IPS DF 4.7 (cell line): Measurements from ENCODE around the gene FRRS1.

Experiments
- DNase-seq: peaks from one replicate; pipeline ENCODE4 v3.0.0-alpha.2; 2013; ENCODE audit warnings: low spot score; ENCODE audit errors: extremely low read depth

The FRRS1 gene

DNA sequence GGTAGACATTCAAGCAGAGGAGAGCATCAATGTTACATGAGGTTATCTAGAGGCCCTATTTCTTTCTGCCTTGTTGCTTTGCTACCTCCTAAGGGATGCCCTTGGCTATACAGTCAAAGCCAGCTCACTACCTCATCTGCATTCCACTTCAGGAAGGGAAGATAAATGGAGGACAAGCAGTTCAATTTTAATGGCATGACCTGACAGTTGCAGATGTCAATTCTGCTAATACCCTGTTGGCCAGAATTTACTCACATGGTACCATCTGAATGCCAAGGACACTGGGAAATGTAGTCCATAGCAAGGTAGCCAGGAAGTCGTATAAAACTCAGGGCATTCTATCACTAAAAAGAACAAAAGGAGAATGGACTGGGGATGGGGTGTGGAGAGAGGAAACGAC, 89.0 kb downstream of the FRRS1 start:
- DNase-seq, result no peak

GRCh38 chr1:99676876-99677275, 89.6 kb downstream of the FRRS1 start:
- DNase-seq, result no peak

- no peak for DNase-seq
Measured at GRCh38 chr1:99675994-99676393, 90.4 kb downstream of the FRRS1 start.

- no peak for DNase-seq
Measured at GRCh38 chr1:99675292-99675691, 91.1 kb downstream of the FRRS1 start.

DNA sequence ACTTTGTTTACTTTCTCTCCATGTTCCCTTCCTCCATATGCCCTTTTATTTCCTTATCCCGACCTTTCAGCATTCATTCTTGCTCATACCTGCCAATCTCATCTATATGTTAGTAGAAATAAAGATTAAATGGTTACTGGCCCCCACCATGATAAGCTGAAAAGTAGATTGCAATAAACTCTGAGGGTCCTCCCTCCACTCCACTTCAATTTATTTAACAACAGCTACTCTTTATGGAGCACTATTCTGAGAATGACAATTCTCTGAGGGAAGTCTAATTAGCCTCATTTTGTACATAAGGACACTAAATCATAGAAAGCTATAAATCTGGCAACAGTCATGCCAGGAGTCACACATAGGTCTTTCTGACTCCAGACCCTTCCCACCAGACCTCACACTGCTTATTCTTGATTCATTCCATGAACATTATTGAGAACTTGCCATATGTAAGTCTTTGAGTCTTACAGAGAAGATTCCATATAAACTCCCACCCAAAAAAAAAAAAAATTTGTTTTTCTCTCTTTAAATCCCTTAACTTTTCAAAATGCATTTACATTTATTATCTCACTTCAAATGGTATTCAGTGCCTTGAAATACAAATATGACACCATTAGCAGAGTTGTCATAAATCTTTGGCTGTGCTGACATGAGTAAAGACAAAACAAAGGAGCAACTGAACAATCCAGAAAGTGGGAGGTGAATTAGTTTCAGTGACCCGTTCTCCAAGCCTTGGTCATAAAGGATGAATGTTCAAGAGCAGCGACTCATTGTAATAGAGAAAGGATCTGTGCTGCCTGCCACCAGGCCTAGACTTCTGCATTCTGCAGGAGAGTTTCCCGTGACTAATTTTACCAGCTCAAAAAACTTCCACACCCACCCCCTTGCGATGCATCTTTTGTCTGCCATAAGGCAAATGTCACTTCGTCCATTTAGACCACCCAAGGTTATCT, 92.0 kb downstream of the FRRS1 start:
- DNase-seq, result no peak

GRCh38 chr1:99673315-99673714, 93.1 kb downstream of the FRRS1 start:
- no peak for DNase-seq

DNA sequence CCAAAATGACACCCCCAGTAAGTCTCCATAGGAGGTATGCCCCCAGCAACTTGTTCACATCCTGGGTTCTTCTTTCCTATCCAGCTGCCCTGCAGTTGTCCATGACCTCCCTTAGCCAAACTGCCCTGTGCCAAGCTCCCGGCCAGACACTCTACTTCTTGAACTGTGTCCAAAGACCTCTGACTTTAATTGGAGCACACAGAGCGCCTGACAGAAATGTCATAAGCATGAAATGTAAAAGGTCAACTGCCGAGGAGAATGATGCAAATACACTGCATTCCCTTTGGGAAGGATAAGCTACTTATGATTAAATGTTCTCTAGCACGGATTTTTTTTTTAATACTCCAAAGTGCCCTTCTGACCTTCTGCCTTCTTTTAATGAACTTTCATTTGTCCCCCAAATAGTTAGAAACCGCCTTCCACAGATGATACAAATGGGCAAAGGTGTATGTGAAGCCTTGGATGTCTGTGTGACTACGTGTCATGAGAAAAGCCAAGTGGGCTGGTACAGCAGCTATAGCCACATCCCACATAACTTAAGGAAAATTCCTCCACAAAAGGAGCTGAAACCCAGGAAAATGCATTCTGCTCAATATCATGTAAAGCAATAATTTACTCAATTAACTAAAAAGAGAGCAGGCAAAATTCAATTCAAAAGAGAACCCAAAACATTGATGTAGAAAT, 93.8 kb downstream of the FRRS1 start:
- no peak for DNase-seq

DNA sequence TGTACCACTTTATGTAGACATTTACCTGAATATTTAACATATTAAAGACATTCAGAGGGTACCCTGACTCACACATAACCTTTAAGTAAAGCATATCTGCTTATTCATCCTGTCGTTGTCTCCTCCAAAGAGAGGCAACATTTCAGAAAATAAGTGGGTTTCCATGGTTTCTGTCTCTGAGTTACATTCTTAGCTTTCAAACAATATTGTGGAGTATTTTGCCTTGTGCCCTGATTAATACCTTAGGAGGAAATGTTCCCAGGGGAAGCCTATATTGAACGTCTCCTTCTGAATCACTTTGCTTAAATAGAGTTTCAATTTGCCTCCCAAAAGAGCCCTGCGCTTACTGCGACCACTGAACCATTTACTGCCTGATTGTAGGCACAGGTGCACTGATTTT, 94.4 kb downstream of the FRRS1 start:
- DNase-seq, result no peak

GRCh38 chr1:99670583-99670982, 95.9 kb downstream of the FRRS1 start:
- DNase-seq, result no peak

GRCh38 chr1:99669821-99670220, 96.6 kb downstream of the FRRS1 start:
- no peak for DNase-seq

- no peak for DNase-seq
Measured at GRCh38 chr1:99669376-99669775, 97.1 kb downstream of the FRRS1 start.

- DNase-seq, result no peak
Measured at GRCh38 chr1:99665212-99665611, 101.2 kb downstream of the FRRS1 start.

DNA sequence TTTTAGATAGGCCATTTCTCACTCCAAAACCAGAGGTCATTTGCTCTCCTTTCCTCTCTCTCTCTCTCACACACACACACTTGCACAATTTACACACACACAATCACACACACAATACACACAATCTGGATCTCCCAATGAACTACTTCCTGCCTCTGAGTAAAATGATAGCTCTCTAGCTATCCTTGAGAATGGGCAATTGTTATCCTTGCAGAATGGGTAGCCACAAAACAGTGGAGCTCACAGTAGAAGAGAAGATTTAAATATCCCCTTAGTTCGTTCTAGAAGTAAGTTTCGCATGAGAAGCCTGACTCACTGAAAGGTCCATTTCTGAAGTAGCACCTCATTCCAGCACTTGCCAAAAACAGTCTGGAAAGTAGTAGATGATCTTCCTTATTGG, 102.9 kb downstream of the FRRS1 start:
- DNase-seq, result no peak

DNA sequence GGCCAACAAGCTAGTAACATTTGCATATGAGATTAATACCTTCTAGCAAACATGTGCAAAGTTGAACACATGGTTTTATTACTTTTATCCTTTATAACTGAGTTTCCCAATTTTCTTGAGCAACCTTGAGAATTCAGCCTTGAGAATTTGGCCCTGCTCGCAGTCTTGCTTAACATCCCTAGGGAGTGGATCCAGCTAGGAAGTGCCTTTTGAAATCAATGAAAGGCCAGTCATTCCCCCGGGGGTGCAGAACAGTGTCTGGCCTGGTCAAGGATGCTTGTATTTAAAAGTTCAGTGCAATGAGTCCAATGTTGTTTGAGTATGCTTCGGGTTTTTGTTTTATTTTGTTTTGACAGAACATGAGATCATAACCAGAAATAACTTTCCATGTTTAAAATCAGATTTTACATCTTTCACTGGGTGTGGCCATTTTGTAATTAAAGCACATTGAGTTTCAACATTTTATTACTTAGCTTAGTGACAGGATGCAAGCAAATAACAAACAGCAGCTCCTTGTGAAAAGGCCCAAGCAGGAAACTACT, 103.8 kb downstream of the FRRS1 start:
- no peak for DNase-seq

GRCh38 chr1:99661780-99662179, 104.7 kb downstream of the FRRS1 start:
- no peak for DNase-seq

GRCh38 chr1:99660496-99660895, 105.9 kb downstream of the FRRS1 start:
- DNase-seq, result no peak

DNA sequence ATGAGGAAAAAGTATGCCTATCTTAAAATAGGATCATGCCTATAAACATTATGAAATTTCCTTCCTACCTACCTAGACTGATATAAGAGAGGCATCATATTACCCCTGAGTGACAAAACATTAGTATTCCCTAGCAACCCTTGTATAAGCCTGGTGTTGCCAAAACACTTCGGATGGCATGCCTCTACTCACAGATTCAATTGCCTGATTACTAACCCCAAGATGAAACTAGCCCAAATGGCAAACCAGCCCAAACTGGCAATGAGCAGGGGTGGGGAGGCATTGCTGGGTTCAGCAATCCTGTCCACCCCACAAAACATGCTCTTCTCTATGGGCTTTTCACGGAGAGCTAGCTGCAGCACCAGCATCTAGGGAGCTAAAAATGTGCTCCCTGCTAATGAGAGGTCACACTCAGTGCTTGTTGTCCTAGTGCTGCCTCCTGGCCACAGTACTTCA, 106.7 kb downstream of the FRRS1 start:
- DNase-seq, result no peak
